HG02798 (cell line): ENCODE data around the gene GOLPH3L.
"Not testable (repeated sequence)": the region's sequence is repeated elsewhere in the genome, so short reads cannot be mapped to it uniquely, and the experiment has no call there.

Experiments
- ATAC-seq: cut with Tn5 transposase; IDR thresholded peaks from one replicate; pipeline ENCODE4 v1.9.1; 2021; ENCODE audit warnings: mild to moderate bottlenecking; ENCODE audit not compliant: unreplicated experiment, poor library complexity

The GOLPH3L gene

GRCh38 chr1:150696995-150697927 is at the start of gene GOLPH3L:
Gene GOLPH3L, minus strand, starts transcription at chr1:150697154. Its CDS starts 2,316 bp downstream, at chr1:150694838.
- ATAC-seq: peak; percentile 100

DNA sequence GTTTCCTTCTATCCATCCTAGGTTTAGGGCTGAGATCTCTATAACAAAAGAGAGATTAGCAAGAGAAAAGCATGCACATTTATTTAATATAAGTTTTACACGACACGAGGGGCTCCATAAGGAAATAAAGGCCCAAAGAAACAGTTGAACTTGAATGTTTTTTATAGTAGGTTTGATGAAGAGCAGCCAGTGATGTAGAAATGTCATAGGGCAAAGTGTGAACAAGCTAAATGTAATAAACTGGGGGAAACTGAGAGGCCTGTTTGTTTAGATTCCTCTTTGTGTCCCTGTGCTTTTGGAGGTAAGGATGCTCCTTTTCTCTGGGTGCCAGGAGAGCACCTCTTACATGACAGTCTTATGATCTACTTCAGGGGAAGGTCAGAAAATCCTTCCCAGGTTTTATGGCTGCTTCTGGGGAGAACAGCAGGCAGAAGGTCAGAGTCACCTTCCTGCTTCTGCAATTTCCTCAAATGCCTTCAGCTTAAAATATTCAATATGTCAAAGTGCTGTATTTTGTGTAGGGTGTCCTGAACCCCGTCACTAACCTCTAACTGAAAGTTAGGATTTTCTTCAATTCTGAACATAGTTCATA is 33.3 kb upstream of the GOLPH3L start:
- no peak for ATAC-seq

GRCh38 chr1:150724336-150724735 is 27.4 kb upstream of the GOLPH3L start:
- no peak for ATAC-seq

GRCh38 chr1:150720703-150721102 is 23.7 kb upstream of the GOLPH3L start, which contains the start of gene HORMAD1:
Gene HORMAD1, minus strand, starts transcription at chr1:150720895. Its CDS starts 1,390 bp downstream, at chr1:150719505.
- ATAC-seq: no peak

DNA sequence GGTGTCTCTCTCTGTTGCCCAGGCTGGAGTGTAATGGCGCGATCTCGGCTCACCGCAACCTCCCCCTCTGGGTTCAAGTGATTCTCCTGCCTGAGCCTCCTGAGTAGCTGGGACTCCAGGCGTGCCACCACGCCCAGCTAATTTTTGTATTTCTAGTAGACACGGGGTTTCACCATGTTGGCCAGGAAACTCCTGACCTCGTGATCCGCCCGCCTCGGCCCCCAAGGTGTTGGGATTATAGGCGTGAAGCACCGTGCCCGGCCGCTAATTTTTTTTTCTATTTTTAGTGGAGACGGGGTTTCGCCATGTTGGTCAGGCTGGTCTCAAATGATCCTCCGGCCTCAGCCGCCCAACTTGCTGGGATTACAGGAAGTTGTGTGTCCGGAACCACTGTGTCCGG is 23.1 kb upstream of the GOLPH3L start:
- no peak for ATAC-seq

GRCh38 chr1:150718225-150718891 is 21.4 kb upstream of the GOLPH3L start:
- ATAC-seq: no peak

DNA sequence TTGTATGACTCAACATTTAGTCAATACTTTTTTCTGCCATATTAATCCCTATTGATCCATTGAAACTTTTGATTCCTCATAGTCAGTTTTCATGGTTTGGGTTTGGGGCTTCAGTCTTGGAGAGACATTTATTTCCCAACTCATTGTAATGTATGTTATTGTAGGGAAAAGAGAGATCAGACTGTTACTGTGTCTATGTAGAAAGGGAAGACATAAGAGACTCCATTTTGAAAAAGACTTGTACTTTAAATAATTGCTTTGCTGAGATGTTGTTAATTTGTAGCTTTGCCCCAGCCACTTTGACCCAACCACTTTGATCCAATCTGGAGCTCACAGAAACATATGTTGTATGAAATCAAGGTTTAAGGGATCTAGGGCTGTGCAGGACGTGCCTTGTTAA is 12.1 kb upstream of the GOLPH3L start:
- not testable (repeated sequence) for ATAC-seq

DNA sequence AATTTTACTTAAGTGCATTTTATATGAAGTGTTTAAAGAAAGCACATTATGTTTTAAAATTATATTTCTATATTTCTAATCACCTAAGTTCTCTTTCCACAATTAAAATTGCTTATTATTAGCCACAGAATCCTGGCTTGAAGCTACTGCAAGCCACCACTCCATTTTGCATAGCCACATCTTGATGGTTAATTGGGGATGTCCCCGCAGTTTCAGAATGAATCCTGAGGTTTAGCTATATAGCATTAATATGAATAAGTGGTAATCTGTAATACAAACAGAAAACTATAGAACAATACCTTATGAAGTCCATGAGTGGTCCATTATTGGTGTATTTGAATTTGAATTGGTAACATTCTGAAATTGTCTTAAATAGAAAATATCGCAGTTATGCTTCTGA is 11.6 kb upstream of the GOLPH3L start:
- ATAC-seq: peak; percentile 48

- ATAC-seq: no peak
Measured at GRCh38 chr1:150706091-150706490, 9.1 kb upstream of the GOLPH3L start.

DNA sequence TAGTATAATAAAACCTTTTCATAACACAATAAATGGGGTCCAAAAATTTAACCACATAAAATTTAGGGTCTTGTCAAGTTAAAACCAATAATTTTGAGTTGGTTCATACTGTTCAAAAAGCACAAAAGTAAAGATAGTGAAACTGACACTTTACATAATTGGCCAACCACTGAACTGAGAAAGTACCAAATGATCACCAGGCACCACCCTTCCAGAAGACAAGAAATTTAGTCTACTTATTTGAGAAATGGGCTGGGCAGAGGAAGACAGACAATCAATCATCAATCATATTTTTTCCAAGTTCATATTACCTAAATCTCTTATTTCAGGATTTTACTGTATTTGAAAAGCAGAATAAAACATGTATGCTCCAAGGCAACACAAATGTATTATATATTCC is 6.5 kb upstream of the GOLPH3L start:
- ATAC-seq: no peak

GRCh38 chr1:150696590-150696989 is 364 bp downstream of the GOLPH3L start:
- no peak for ATAC-seq

- ATAC-seq: no peak
Measured at GRCh38 chr1:150696162-150696561, 792 bp downstream of the GOLPH3L start.

DNA sequence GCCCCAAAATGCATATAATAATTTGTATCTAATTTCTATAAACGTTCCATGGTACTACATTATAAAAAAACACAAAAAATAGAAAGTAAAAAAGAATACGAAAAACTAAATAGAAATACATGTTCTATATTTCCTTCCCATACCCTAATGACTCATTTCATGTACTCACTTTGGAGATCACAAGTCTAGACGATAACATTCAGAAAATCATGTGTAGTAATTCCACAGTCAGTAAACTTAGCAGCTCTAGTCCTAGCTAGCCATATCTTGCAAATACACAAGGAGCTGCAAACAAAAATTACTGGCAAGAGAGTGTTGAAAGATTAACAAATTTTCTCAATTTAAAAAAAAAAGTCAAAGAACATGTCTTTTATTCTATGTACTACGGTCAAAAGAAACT is 1.4 kb downstream of the GOLPH3L start:
- no peak for ATAC-seq

DNA sequence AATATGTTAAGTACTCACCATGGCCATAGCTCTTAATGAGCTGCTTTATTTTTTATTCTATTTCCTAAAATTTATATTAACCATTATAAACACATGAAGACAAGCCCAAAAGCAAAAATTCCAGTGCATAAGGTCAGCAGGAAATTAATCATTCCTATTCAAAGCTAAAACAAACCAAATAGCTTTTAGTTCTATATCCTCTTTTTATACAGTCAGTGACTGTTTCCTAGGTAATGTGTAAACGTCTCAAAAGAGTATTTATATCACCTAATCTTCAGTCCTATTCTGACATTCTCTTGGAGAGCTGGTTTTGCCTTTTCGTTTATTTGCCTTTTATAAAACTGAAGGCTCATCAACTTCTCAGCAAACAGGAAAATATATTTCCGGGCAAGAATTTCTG is 4.2 kb downstream of the GOLPH3L start:
- ATAC-seq: no peak

DNA sequence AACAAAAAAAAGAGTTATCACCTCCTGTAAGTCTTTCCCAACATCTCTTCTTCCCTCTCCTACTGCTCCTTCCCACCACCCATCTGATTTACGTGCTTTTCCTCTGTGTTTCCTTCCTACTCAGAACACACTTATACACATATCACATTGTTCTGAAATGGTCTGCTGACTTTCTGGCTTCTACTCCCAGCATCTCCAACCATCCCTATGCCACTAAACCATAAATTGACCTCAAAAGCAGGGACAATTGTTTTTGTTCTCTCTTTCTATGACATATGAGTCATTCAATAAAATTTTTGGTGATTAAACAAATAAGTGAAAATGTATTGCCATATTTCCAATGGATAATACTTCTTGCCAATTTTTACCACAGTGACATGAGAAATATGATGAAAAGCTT is 8.2 kb downstream of the GOLPH3L start:
- ATAC-seq: no peak

GRCh38 chr1:150686275-150686674 is 10.7 kb downstream of the GOLPH3L start:
- ATAC-seq: no peak

- no peak for ATAC-seq
Measured at GRCh38 chr1:150683914-150684313, 13.0 kb downstream of the GOLPH3L start.

DNA sequence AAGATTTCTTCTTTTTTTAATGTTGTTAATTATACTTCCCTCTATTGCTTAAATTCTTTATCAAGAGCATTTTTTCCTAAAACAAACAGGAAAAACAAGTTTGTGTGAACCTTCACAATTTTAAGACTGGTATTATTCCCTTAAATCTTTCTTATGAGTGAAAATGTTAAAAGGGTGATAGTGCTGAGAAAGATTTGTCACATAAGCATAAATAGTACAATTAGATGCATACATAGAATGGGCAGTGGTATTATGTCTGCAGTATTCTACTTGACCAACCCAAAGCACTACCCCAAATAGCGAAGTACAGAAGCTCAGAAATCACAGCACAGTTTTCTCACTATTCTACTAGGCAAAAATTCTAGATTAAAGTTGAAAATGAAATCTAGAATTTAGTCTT is 18.0 kb downstream of the GOLPH3L start:
- no peak for ATAC-seq

GRCh38 chr1:150674881-150675280 is 22.1 kb downstream of the GOLPH3L start:
- ATAC-seq: no peak

- ATAC-seq: no peak
Measured at GRCh38 chr1:150663321-150663720, 33.6 kb downstream of the GOLPH3L start.

DNA sequence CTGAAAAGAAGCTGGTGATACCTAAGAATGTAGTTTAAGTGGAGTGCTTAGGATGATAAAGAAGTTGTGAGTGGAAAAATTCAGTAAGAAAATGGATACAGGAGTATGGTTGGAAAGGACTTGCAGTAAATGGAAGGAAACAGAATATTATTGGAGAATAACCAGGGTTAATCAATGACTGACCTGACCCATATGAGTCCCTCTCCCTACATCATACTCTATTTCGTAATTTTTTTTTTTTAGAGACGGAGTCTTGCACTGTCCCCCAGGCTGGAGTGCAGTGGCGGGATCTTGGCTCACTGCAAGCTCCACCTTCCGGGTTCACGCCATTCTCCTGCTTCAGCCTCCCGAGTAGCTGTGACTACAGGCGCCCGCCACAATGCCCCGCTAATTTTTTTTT is 34.1 kb downstream of the GOLPH3L start:
- no peak for ATAC-seq
